Hepatocyte (in vitro differentiated cells): ENCODE measurements around the gene PTPN1. TPM values are rescaled to one million over a fixed set of nuclear protein-coding genes. Genes with fewer than 3 reads are reported as not detected.

Experiments
- DNase-seq: peaks from one replicate; pipeline ENCODE4 v3.0.0-alpha.2; 2016; ENCODE audit warnings: low spot score
- H2AFZ ChIP-seq: fragments of 200-600 bp; sonication (generic); 2 replicates; pipeline ENCODE4 v1.6.0; 2016; ENCODE audit warnings: antibody characterized with exemption, mild to moderate bottlenecking
- H3K27ac ChIP-seq: fragments of 200-600 bp; sonication (generic); 2 replicates; pipeline ENCODE4 v1.5.1; 2016; ENCODE audit warnings: mild to moderate bottlenecking
- H3K27me3 ChIP-seq: fragments of 200-600 bp; sonication (generic); 2 replicates; pipeline ENCODE4 v1.6.1; 2016
- H3K36me3 ChIP-seq: fragments of 200-600 bp; sonication (generic); replicated peaks from 2 replicates; pipeline ENCODE4 v1.5.1; 2016; ENCODE audit warnings: low read depth; ENCODE audit not compliant: insufficient read depth
- H3K4me1 ChIP-seq: fragments of 200-600 bp; sonication (generic); 2 replicates; pipeline ENCODE4 v1.5.1; 2016; ENCODE audit warnings: mild to moderate bottlenecking, moderate library complexity; ENCODE audit not compliant: insufficient read depth
- H3K4me2 ChIP-seq: fragments of 200-600 bp; sonication (generic); 2 replicates; pipeline ENCODE4 v1.6.0; 2016
- H3K4me3 ChIP-seq: fragments of 200-600 bp; sonication (generic); 2 replicates; pipeline ENCODE4 v1.5.1; 2016; ENCODE audit warnings: mild to moderate bottlenecking
- H3K79me2 ChIP-seq: fragments of 200-600 bp; sonication (generic); 2 replicates; pipeline ENCODE4 v1.6.0; 2017; ENCODE audit warnings: mild to moderate bottlenecking
- H3K9me2 ChIP-seq: fragments of 200-600 bp; sonication (generic); replicated peaks from 2 replicates; pipeline ENCODE4 v1.6.0; 2017; ENCODE audit warnings: mild to moderate bottlenecking; ENCODE audit not compliant: insufficient read depth
- H3K9me3 ChIP-seq: fragments of 200-600 bp; sonication (generic); 2 replicates; pipeline ENCODE4 v1.5.1; 2016; ENCODE audit warnings: low read depth, mild to moderate bottlenecking
- H4K20me1 ChIP-seq: fragments of 200-600 bp; sonication (generic); 2 replicates; pipeline ENCODE4 v1.6.0; 2016; ENCODE audit warnings: mild to moderate bottlenecking; ENCODE audit not compliant: insufficient read depth, poor library complexity, severe bottlenecking
- CTCF ChIP-seq: fragments of 200-600 bp; sonication (generic); IDR thresholded peaks from 2 replicates; pipeline ENCODE4 v1.5.1; 2016; ENCODE audit warnings: antibody characterized with exemption, mild to moderate bottlenecking; ENCODE audit not compliant: poor library complexity
- EZH2 ChIP-seq: fragments of 200-600 bp; sonication (generic); IDR thresholded peaks from 2 replicates; pipeline ENCODE4 v1.6.1; 2016; ENCODE audit warnings: antibody characterized with exemption, mild to moderate bottlenecking, borderline replicate concordance
- EZH2phosphoT487 ChIP-seq: fragments of 200-600 bp; sonication (generic); IDR thresholded peaks from one replicate; pipeline ENCODE4 v1.6.1; 2018; ENCODE audit warnings: antibody characterized with exemption, mild to moderate bottlenecking, low read depth, moderate library complexity; ENCODE audit not compliant: unreplicated experiment, severe bottlenecking
- WGBS: methylation state at CpG from one replicate; pipeline ENCODE4 v1.1.6; 2016; ENCODE audit warnings: low lambda C conversion rate; ENCODE audit errors: missing lambda C conversion rate; 5-methylcytosine and 5-hydroxymethylcytosine counted together
- polyA plus RNA-seq: library from polyadenylated mRNA; unstranded; fragments of >200 nt; fragmentation: Nextera tagmentation; extraction: Ambion mirVana; gene quantifications from 2 replicates; pipeline ENCODE4 v1.2.1, GENCODE V29; 2016
- total RNA-seq: library from RNA; depleted of rRNA; stranded (reverse); fragments of >200 nt; gene quantifications from 2 replicates; pipeline ENCODE4 v1.2.3, GENCODE V29; 2014

Gene PTPN1
- total and polyA plus RNA-seq, 2 experiments from 2014 or later = 22.0 to 32.1 TPM

GRCh38 chr20:50541606-50542041, 31.4 kb downstream of the PTPN1 start:
- H3K4me1 ChIP-seq = peaks cover 13% of the 10 kb centered on the region
- WGBS = 81% methylated on average over 5 of the region's 5 CpGs
- DNase-seq = no peak
- H3K4me3 ChIP-seq = no peak overlapping the region
- H3K79me2 ChIP-seq = peaks cover 93% of the 10 kb centered on the region
- TF ChIP-seq EZH2 (no peak), EZH2phosphoT487 (no peak), CTCF (no peak)
- H3K36me3 ChIP-seq = no peaks in the 10 kb centered on the region
- H3K9me3 ChIP-seq = no peaks in the 10 kb centered on the region
- H4K20me1 ChIP-seq = peaks cover 3% of the 10 kb centered on the region
- H3K9me2 ChIP-seq = no peaks in the 10 kb centered on the region
- H3K27me3 ChIP-seq = no peaks in the 10 kb centered on the region
- H3K27ac ChIP-seq = peak overlapping the region; percentile 69
- H3K4me2 ChIP-seq = no peak overlapping the region
- H2AFZ ChIP-seq = no peak overlapping the region

- no peaks in the 10 kb centered on the region for H3K9me2 ChIP-seq
- no peak overlapping the region for H3K4me3 ChIP-seq
- no peaks in the 10 kb centered on the region for H3K36me3 ChIP-seq
- peaks cover 91% of the 10 kb centered on the region for H3K79me2 ChIP-seq
- no peak for DNase-seq
- H3K4me2 ChIP-seq = no peak overlapping the region
- H3K27me3 ChIP-seq = no peaks in the 10 kb centered on the region
- no peak overlapping the region for H2AFZ ChIP-seq
- no peaks in the 10 kb centered on the region for H3K9me3 ChIP-seq
- 90% methylated on average over 5 of the region's 5 CpGs for WGBS
- peak overlapping the region; percentile 4 for H3K27ac ChIP-seq
- peaks cover 3% of the 10 kb centered on the region for H4K20me1 ChIP-seq
- TF ChIP-seq CTCF = no peak
- TF ChIP-seq EZH2 = no peak
- TF ChIP-seq EZH2phosphoT487 = no peak
- H3K4me1 ChIP-seq = peaks cover 5% of the 10 kb centered on the region
These were observed 33.1 kb downstream of the PTPN1 start for GRCh38 chr20:50543326-50543725.

GRCh38 chr20:50545126-50545525, 34.9 kb downstream of the PTPN1 start:
- peaks cover 4% of the 10 kb centered on the region for H3K4me1 ChIP-seq
- H3K36me3 ChIP-seq = no peaks in the 10 kb centered on the region
- WGBS = 95% methylated on average over 5 of the region's 5 CpGs
- H3K9me2 ChIP-seq = no peaks in the 10 kb centered on the region
- peaks cover 85% of the 10 kb centered on the region for H3K79me2 ChIP-seq
- peaks cover 11% of the 10 kb centered on the region for H4K20me1 ChIP-seq
- H3K9me3 ChIP-seq = no peaks in the 10 kb centered on the region
- TF ChIP-seq CTCF (no peak), EZH2phosphoT487 (no peak)
- H3K4me2 ChIP-seq = no peak overlapping the region
- no peak overlapping the region for H3K27ac ChIP-seq
- H2AFZ ChIP-seq = no peak overlapping the region
- DNase-seq = no peak
- no peaks in the 10 kb centered on the region for H3K27me3 ChIP-seq
- no peak overlapping the region for H3K4me3 ChIP-seq
